ENCODE measurements around the gene CCDC120.

Gene CCDC120

GRCh38 chrX:49071877-49072711 lies 13.3 kb downstream of the CCDC120 start:
- DNase-seq (ENCODE audit: extremely low read depth, low read depth) = peak; percentile 37
- TF ChIP-seq, protein P1, sequence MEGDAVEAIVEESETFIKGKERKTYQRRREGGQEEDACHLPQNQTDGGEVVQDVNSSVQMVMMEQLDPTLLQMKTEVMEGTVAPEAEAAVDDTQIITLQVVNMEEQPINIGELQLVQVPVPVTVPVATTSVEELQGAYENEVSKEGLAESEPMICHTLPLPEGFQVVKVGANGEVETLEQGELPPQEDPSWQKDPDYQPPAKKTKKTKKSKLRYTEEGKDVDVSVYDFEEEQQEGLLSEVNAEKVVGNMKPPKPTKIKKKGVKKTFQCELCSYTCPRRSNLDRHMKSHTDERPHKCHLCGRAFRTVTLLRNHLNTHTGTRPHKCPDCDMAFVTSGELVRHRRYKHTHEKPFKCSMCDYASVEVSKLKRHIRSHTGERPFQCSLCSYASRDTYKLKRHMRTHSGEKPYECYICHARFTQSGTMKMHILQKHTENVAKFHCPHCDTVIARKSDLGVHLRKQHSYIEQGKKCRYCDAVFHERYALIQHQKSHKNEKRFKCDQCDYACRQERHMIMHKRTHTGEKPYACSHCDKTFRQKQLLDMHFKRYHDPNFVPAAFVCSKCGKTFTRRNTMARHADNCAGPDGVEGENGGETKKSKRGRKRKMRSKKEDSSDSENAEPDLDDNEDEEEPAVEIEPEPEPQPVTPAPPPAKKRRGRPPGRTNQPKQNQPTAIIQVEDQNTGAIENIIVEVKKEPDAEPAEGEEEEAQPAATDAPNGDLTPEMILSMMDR (IDR thresholded peaks at IDR 0.05; ENCODE audit: low read depth, low read length) = no peak

GRCh38 chrX:49072712-49073095 lies 13.9 kb downstream of the CCDC120 start:
- no peak for DNase-seq (ENCODE audit: extremely low read depth, low read depth)
- TF ChIP-seq, protein P1 (IDR thresholded peaks at IDR 0.05; ENCODE audit: low read depth, low read length) = no peak

- DNase-seq (ENCODE audit: extremely low read depth, low read depth) = peak; percentile 72
- TF ChIP-seq, protein P1 (IDR thresholded peaks at IDR 0.05; ENCODE audit: low read depth, low read length) = no peak
These were observed 15.1 kb downstream of the CCDC120 start, which contains the start of gene PRAF2 for GRCh38 chrX:49073601-49074575. TSS of gene PRAF2 (minus strand) at chrX:49074002. CDS start at chrX:49073987, 15 bp downstream.

DNA sequence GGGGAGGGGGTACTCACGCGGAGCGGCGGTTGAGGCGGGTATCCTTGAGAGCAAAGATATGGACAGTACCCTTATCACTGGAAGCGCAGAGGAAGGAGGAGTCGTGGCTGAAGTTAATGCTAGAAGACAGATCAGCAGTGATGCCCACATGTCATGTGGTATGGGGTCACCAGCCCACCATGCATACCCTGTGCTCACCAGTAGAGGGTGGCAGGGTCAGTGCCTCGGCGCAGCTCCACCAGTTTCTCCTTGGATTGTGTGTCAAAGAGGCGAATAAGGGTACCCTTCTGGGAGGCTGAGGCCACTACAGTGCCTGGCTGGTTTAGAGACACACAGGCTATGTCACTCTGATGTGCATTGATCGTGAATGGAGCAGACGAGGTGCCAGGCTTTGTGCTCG lies 16.5 kb downstream of the CCDC120 start:
- TF ChIP-seq, protein P1 (IDR thresholded peaks at IDR 0.05; ENCODE audit: low read depth, low read length) = no peak
- DNase-seq (ENCODE audit: extremely low read depth, low read depth) = no peak

GRCh38 chrX:49077941-49078340 lies 19.1 kb downstream of the CCDC120 start:
- DNase-seq (ENCODE audit: extremely low read depth, low read depth) = no peak
- TF ChIP-seq, protein P1 (IDR thresholded peaks at IDR 0.05; ENCODE audit: low read depth, low read length) = no peak

DNA sequence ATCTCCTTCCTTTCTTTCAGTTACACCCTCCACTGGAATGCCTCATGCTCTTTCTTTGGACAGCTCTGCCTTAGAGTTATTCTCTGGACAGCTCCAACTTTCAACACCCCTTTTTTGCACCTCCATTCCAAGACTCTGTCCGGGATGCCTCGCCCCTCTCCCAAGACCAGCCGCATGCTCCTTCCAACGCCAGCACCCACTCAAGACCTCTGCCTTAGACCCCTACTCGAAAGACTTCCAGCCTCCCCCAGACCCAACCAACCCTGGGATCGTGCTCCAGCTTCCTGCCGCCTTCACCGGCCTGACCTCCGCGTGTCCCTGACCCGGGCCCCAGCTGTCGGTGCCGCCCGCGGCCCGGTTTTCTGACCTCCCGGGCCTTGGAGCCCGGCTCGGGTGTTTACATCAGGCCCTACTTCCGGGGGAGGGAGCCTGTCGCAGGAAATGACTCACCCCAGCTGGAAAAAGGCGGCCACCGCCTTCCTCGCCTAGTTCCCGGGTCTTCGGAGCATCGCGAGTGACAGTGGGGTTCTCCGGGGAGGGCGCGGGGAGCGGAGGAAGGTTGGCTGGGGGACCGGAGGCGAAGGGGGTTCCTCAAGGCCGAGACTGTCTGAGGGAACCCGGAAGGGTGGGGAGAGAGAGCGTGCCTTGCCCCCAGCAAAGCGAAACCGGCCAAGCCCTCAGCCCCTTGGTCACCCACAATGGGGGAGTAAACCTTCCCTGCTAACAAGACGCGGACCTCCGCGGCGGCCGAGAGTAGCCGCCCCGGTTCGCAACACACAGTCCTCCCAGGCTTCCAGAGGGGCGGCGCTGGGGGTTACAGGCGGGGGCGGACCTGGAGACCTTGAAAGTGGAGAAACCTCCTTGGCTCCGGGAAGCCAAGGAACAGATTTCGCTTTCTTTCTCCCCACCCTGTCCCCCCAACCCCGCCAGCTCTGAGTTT lies 21.0 kb downstream of the CCDC120 start, which contains the start of gene WDR45:
Gene WDR45 (minus strand): TSS at position 399 of the 940 bp plus-strand sequence. CDS start 1,792 bp downstream, outside the sequence.
- peak; percentile 48 for DNase-seq (ENCODE audit: extremely low read depth, low read depth)
- TF ChIP-seq, protein P1 (IDR thresholded peaks at IDR 0.05; ENCODE audit: low read depth, low read length) = no peak
